ENCODE measurements around the gene DIPK1A.
"Not testable (repeated sequence)": the region's sequence is repeated elsewhere in the genome, so short reads cannot be mapped to it uniquely, and the experiment has no call there.

DIPK1A gene

DNA sequence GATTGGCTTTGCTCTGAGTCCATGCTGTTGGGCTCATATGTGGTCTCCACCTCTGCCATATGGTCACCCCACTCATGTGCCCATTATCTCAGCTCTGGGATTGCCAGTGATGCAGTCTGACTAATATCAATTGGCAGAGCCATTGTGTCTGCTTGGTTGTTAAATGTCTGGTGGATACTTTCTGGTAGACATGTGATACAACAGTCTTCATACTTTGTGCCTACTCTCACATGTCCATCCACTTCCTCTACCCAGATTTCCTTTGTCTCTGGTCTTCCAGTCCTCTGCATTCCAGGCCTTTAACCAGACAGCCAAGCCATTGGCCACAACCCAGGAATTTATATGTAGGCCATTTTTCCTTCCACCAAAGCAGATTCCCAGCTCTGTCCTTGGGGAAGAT lies 30.8 kb upstream of the DIPK1A start:
- Mint-ChIP-seq H3K4me3 (no peak overlapping the region), H3K27me3 (ENCODE audit: low read depth) (no peaks in the 10 kb centered on the region), H3K27ac (no peak overlapping the region), H3K4me1 (ENCODE audit: low read depth) (peaks cover 44% of the 10 kb centered on the region), H3K9me3 (no peaks in the 10 kb centered on the region), H3K36me3 (ENCODE audit: low read depth) (peaks cover 3% of the 10 kb centered on the region)

- peaks cover 3% of the 10 kb centered on the region for H3K36me3 Mint-ChIP-seq (ENCODE audit: low read depth)
- peak overlapping the region; percentile 76 for H3K27ac Mint-ChIP-seq
- no peaks in the 10 kb centered on the region for H3K9me3 Mint-ChIP-seq
- peak overlapping the region; percentile 72 for H3K4me3 Mint-ChIP-seq
- no peaks in the 10 kb centered on the region for H3K27me3 Mint-ChIP-seq (ENCODE audit: low read depth)
- H3K4me1 Mint-ChIP-seq (ENCODE audit: low read depth), result peaks cover 44% of the 10 kb centered on the region
Observed at GRCh38 chr1:92990828-92991227, 29.6 kb upstream of the DIPK1A start.

DNA sequence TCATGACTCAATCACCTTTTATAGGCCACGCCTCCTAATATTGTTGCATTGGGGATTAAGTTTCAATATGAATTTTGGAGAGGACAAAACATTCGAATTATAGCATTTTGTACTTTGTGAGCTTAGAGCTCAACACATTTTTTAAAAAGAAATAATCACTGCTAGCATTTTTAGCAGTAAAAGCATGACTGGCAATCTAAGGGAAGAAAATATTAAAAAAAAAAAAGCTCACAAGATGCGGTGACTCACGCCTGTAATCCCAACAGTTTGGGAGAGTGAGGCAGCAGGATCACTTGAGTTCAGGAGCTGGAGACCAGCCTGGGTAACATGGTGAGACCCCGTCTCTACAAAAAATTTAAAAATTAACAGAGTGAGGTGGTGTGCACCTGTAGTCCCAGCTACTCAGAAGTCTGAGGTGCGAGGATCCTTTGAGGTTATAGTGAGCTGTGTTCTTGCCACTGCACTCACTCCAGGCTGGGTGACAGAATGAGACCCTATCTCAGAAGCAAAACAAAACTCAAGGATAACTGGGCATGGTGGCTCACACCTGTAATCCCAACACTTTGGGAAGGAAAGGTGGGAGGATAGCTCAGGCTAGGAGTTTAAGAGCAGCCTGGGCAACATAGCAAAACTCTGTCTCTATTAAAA lies 28.8 kb upstream of the DIPK1A start:
- H3K4me1 Mint-ChIP-seq (ENCODE audit: low read depth), result peaks cover 45% of the 10 kb centered on the region
- H3K36me3 Mint-ChIP-seq (ENCODE audit: low read depth), result peaks cover 3% of the 10 kb centered on the region
- H3K4me3 Mint-ChIP-seq, result no peak overlapping the region
- no peaks in the 10 kb centered on the region for H3K9me3 Mint-ChIP-seq
- H3K27ac Mint-ChIP-seq, result peak overlapping the region; percentile 76
- H3K27me3 Mint-ChIP-seq (ENCODE audit: low read depth), result no peaks in the 10 kb centered on the region

- Mint-ChIP-seq H3K27me3 (ENCODE audit: low read depth) (no peaks in the 10 kb centered on the region), H3K4me3 (peak overlapping the region; percentile 9), H3K9me3 (no peaks in the 10 kb centered on the region), H3K27ac (peak overlapping the region; percentile 73), H3K4me1 (ENCODE audit: low read depth) (peaks cover 48% of the 10 kb centered on the region), H3K36me3 (ENCODE audit: low read depth) (peaks cover 3% of the 10 kb centered on the region)
Observed at GRCh38 chr1:92989253-92989652, 28.0 kb upstream of the DIPK1A start.

GRCh38 chr1:92987462-92987861 lies 26.2 kb upstream of the DIPK1A start:
- peaks cover 4% of the 10 kb centered on the region for H3K9me3 Mint-ChIP-seq
- H3K36me3 Mint-ChIP-seq (ENCODE audit: low read depth), result peaks cover 6% of the 10 kb centered on the region
- no peak overlapping the region for H3K4me3 Mint-ChIP-seq
- H3K27ac Mint-ChIP-seq, result no peak overlapping the region
- H3K27me3 Mint-ChIP-seq (ENCODE audit: low read depth), result no peaks in the 10 kb centered on the region
- peaks cover 40% of the 10 kb centered on the region for H3K4me1 Mint-ChIP-seq (ENCODE audit: low read depth)

DNA sequence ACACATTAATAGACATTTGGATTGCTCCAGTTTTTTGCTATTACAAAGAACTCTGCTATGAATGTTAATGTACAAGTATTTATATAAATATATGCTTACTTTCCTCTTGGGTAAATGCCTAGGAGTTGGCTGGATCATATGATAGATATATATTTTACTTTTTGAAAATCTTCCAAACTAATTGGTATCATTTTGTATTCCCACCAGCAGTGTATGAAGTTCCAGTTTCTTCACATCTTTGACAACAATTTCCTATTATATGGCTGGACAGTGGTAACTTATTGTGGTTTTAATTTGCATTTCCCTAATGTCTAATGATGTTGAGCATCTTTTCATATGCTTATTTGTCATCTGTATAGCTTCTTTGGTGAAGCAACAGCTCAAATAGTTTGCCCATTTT lies 23.8 kb upstream of the DIPK1A start:
- Mint-ChIP-seq H3K4me1 (ENCODE audit: low read depth) (peaks cover 40% of the 10 kb centered on the region), H3K27me3 (ENCODE audit: low read depth) (no peaks in the 10 kb centered on the region), H3K4me3 (no peak overlapping the region), H3K9me3 (peaks cover 4% of the 10 kb centered on the region), H3K36me3 (ENCODE audit: low read depth) (peaks cover 4% of the 10 kb centered on the region), H3K27ac (no peak overlapping the region)

DNA sequence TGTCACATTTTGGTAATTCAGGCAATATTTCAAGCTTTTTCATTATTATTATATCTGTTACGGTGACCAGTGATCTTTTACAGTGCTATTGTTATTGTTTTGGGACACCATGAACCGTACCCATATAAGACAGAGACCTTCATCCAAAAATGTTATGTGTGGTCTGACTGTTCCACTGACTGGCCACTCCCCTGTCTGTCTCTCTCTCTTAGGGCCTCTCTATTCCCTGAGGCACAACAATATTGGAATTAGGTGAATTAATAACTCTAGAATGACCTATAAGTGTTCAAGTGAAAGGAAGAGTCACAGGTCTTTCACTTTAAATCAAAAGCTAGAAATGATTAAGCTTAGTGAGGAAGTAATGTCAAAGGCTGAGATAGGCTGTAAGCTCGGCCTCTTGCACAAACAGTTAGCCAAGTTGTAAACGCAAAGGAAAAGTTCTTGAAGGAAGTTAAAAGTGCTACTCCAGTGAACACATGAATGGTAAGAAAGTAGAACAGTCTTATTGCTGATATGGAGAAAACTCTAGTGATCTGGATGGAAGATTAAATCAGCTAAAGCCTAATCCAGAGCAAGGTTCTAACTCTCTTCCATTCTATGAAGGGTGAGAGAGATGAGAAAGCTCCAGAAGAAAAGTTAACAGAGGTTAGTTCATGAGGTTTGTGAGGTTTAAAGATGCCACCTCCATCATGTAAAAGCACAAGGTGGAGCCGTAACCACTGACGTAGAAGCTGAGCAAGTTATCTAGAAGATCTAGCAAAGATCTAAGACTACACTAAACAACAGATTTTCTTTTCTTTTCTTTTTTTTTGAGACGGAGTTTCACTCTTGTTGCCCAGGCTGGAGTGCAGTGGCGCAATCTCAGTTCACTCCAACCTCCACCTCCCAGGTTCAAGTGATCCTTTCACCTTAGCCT lies 19.7 kb upstream of the DIPK1A start:
- Mint-ChIP-seq H3K4me1 (ENCODE audit: low read depth) (peaks cover 42% of the 10 kb centered on the region), H3K4me3 (peak overlapping the region; percentile 19), H3K27me3 (ENCODE audit: low read depth) (no peaks in the 10 kb centered on the region), H3K9me3 (peaks cover 7% of the 10 kb centered on the region), H3K36me3 (ENCODE audit: low read depth) (peaks cover 5% of the 10 kb centered on the region), H3K27ac (peak overlapping the region; percentile 92)

GRCh38 chr1:92975551-92976232 lies 14.4 kb upstream of the DIPK1A start:
- Mint-ChIP-seq H3K4me1 (ENCODE audit: low read depth) (peaks cover 44% of the 10 kb centered on the region), H3K9me3 (peaks cover 3% of the 10 kb centered on the region), H3K4me3 (no peak overlapping the region), H3K27me3 (ENCODE audit: low read depth) (no peaks in the 10 kb centered on the region), H3K36me3 (ENCODE audit: low read depth) (peaks cover 3% of the 10 kb centered on the region), H3K27ac (peak overlapping the region; percentile 56)

DNA sequence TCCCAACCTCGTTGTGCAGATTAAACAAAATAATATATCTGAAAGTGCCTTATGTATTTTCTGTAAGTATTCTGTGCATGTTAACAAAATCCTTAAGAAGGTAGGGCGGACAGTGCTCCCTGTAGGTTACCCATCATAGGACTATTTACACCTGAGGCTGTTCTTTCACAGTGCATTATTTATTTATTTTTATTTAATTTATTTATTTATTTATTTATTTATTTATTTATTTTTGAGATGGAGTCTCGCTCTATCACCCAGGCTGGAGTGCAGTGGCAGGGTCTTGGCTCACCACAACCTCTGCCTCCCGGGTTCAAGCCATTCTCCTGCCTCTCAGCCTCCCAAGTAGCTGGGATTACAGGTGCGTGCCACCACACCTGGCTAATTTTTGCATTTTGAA lies 12.8 kb upstream of the DIPK1A start:
- H3K4me3 Mint-ChIP-seq; H3K36me3 Mint-ChIP-seq (ENCODE audit: low read depth); H3K9me3 Mint-ChIP-seq; H3K27ac Mint-ChIP-seq; H3K27me3 Mint-ChIP-seq (ENCODE audit: low read depth): not testable (repeated sequence)
- H3K4me1 Mint-ChIP-seq (ENCODE audit: low read depth), result peaks cover 38% of the 10 kb centered on the region

- no peak overlapping the region for H3K4me3 Mint-ChIP-seq
- H3K27ac Mint-ChIP-seq, result peak overlapping the region; percentile 82
- no peaks in the 10 kb centered on the region for H3K27me3 Mint-ChIP-seq (ENCODE audit: low read depth)
- peaks cover 3% of the 10 kb centered on the region for H3K36me3 Mint-ChIP-seq (ENCODE audit: low read depth)
- peaks cover 43% of the 10 kb centered on the region for H3K4me1 Mint-ChIP-seq (ENCODE audit: low read depth)
- peaks cover 3% of the 10 kb centered on the region for H3K9me3 Mint-ChIP-seq
Observed at GRCh38 chr1:92973203-92973897, 12.1 kb upstream of the DIPK1A start.

DNA sequence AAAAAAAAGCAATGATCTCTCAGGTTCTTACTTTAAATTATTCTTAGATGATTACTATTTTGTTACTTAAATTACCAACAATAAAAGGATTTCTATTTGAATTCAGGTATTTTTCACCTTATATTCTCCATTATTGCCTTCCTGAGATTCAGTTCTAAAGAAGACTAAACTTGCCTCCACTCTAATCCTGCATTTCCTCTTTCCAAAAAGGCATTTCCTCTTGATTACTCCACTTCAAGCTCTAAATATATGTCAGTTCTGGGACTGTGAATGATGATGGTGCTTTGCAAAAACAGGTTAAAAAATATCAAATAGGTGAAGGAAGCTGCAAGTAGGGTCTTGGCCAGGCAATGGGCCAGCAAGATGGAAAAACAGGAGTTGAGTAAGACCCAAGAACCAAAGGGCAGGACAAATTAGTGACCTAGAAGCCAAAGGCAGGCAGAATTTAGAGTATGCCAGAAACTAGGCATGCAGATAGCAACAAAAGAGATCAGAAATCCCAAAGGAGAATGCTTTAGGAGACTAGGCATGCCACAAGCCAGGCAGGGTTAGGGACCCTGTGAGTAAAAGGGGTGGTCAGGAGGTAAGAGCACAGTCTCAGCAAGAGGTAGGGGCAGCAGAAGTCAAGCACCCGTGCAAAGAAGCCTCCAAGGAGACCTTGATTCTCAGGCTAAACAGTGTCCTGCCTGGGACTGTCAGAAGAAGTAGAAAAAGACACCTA lies 11.3 kb upstream of the DIPK1A start:
- peak overlapping the region; percentile 31 for H3K27ac Mint-ChIP-seq
- H3K36me3 Mint-ChIP-seq (ENCODE audit: low read depth), result peaks cover 2% of the 10 kb centered on the region
- no peaks in the 10 kb centered on the region for H3K27me3 Mint-ChIP-seq (ENCODE audit: low read depth)
- no peaks in the 10 kb centered on the region for H3K9me3 Mint-ChIP-seq
- H3K4me3 Mint-ChIP-seq, result no peak overlapping the region
- H3K4me1 Mint-ChIP-seq (ENCODE audit: low read depth), result peaks cover 46% of the 10 kb centered on the region

- not testable (repeated sequence) for H3K36me3 Mint-ChIP-seq (ENCODE audit: low read depth); H3K27me3 Mint-ChIP-seq (ENCODE audit: low read depth); H3K9me3 Mint-ChIP-seq; H3K4me3 Mint-ChIP-seq; H3K27ac Mint-ChIP-seq
- H3K4me1 Mint-ChIP-seq (ENCODE audit: low read depth), result peaks cover 42% of the 10 kb centered on the region
Observed at GRCh38 chr1:92971932-92972331, 10.7 kb upstream of the DIPK1A start.

DNA sequence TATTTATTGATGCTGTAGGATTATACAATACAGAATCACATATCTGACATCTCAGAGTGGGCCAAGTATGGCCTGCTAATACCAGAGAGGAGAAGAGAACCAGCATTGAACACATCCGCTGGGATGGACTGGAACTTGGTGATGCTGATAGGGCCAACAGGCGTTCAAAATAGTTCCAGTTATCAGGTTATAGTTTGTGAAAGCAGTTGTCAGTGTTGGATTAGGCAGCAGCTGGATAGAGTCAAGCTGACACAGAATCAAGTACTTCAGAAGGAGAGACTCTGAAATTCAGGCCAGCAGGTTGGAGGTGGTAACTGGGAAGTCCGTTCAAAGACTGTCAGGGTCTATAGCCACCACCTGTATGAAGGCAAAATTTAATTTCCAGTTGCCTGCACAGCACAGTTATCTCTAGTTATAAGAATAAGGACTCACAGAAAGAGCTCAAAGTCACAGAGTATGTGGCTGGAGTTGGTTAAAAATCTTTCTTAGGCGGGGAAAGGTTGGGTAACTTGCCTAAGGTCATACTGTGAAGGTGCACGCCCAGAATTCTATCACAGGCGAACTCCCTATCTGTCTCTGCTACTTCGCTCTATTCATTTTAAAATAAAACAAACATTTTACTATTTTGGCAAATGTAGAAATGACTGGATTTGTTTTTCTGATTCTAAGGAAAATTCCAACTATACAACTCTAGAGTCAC lies 9.9 kb upstream of the DIPK1A start:
- peaks cover 2% of the 10 kb centered on the region for H3K36me3 Mint-ChIP-seq (ENCODE audit: low read depth)
- peak overlapping the region; percentile 55 for H3K27ac Mint-ChIP-seq
- H3K4me1 Mint-ChIP-seq (ENCODE audit: low read depth), result peaks cover 39% of the 10 kb centered on the region
- H3K27me3 Mint-ChIP-seq (ENCODE audit: low read depth), result no peaks in the 10 kb centered on the region
- H3K4me3 Mint-ChIP-seq, result no peak overlapping the region
- H3K9me3 Mint-ChIP-seq, result no peaks in the 10 kb centered on the region
